Measurements from ENCODE around the gene PI4KB.

- peak in 1 of 4 experiments; percentile 18 for TF ChIP-seq CTCF (IDR thresholded peaks at IDR 0.05)
- peak; percentile 25 to 47 for TF ChIP-seq POLR2A (IDR thresholded peaks at IDR 0.05)
Measured at GRCh38 chr1:151311589-151312331, 15.5 kb downstream of the PI4KB start.
